PC-3 (cell line): ENCODE data around the gene STX8. TPM values are rescaled to one million over a fixed set of nuclear protein-coding genes. Genes with fewer than 3 reads are reported as not detected.

Source experiments
- ATAC-seq: fragments of 200-7000 bp; cut with Tn5 transposase; 2 replicates; pipeline ENCODE4 v1.9.1; 2020; ENCODE audit warnings: mild to moderate bottlenecking, moderate library complexity
- BruUV-seq: library from RNA; stranded (reverse); fragments of 400-500 nt; replicated peaks from 2 replicates; lab custom pipeline; 2021; lab: Mats Ljungman, UMichigan
- CTCF ChIA-PET: fragments of 300-600 bp; sonication (Branson Sonifier 250); formaldehyde crosslinking; loops from one replicate; lab custom pipeline; 2022; ENCODE audit warnings: antibody characterized with exemption; lab: Charles Lee
- POLR2A ChIA-PET: fragments of 300-600 bp; sonication (Branson Sonifier 250); formaldehyde crosslinking; loops from one replicate; lab custom pipeline; 2022; ENCODE audit warnings: antibody characterized with exemption; ENCODE audit not compliant: unreplicated experiment; lab: Charles Lee
- DNase-seq: peaks from one replicate; pipeline ENCODE4 v3.0.0-alpha.2; 2015
- H2AFZ ChIP-seq: fragments of 300-600 bp; sonication (generic); 2 replicates; pipeline ENCODE4 v1.6.0; 2016; ENCODE audit warnings: antibody characterized with exemption, low read length
- H3F3A ChIP-seq: fragments of 300-600 bp; sonication (generic); one replicate; pipeline ENCODE4 v1.6.0; 2017; ENCODE audit warnings: antibody characterized with exemption, low read length, control low read depth, mild to moderate bottlenecking; ENCODE audit not compliant: unreplicated experiment
- H3K27ac ChIP-seq: fragments of 300-600 bp; sonication (generic); 2 replicates; pipeline ENCODE4 v1.5.1; 2016; ENCODE audit warnings: mild to moderate bottlenecking, low read length
- H3K27me3 ChIP-seq: fragments of 300-600 bp; sonication (generic); 2 replicates; pipeline ENCODE4 v1.6.1; 2016; ENCODE audit warnings: low read length, mixed read lengths
- H3K36me3 ChIP-seq: fragments of 300-600 bp; sonication (generic); 2 replicates; pipeline ENCODE4 v1.6.1; 2016; ENCODE audit warnings: low read depth, mixed run types, low read length, mixed read lengths
- H3K4me1 ChIP-seq: fragments of 300-600 bp; sonication (generic); 2 replicates; pipeline ENCODE4 v1.5.1; 2016; ENCODE audit warnings: low read length; ENCODE audit not compliant: insufficient read depth
- H3K4me2 ChIP-seq: fragments of 300-600 bp; sonication (generic); 2 replicates; pipeline ENCODE4 v1.6.0; 2016; ENCODE audit warnings: low read length
- H3K4me3 ChIP-seq: fragments of 300-600 bp; sonication (generic); 2 replicates; pipeline ENCODE4 v1.5.1; 2016; ENCODE audit warnings: mild to moderate bottlenecking, low read length, mixed read lengths
- H3K79me2 ChIP-seq: fragments of 300-600 bp; sonication (generic); 2 replicates; pipeline ENCODE4 v1.6.1; 2017; ENCODE audit warnings: low read length, mixed read lengths
- H3K9ac ChIP-seq: fragments of 300-600 bp; sonication (generic); 2 replicates; pipeline ENCODE4 v1.6.0; 2016; ENCODE audit warnings: mild to moderate bottlenecking, low read length
- H3K9me2 ChIP-seq: fragments of 300-600 bp; sonication (generic); replicated peaks from 2 replicates; pipeline ENCODE4 v1.6.1; 2016; ENCODE audit warnings: mixed run types, low read length, mixed read lengths
- H3K9me3 ChIP-seq: fragments of 300-600 bp; sonication (generic); 2 replicates; pipeline ENCODE4 v1.6.1; 2016; ENCODE audit warnings: low read length, mixed read lengths
- H4K20me1 ChIP-seq: fragments of 300-600 bp; sonication (generic); 2 replicates; pipeline ENCODE4 v1.6.1; 2016; ENCODE audit warnings: low read length, mixed read lengths
- CTCF ChIP-seq: fragments of 300-600 bp; sonication (generic); conservative IDR thresholded peaks from 2 replicates; pipeline ENCODE4 v1.5.1; 2017; ENCODE audit warnings: antibody characterized with exemption, low read depth, mild to moderate bottlenecking, low read length
- EZH2 ChIP-seq: fragments of 300-600 bp; sonication (generic); IDR thresholded peaks from one replicate; pipeline ENCODE4 v1.6.1; 2017; ENCODE audit warnings: antibody characterized with exemption, mild to moderate bottlenecking, low read length; ENCODE audit not compliant: unreplicated experiment
- EZH2phosphoT487 ChIP-seq: fragments of 300-600 bp; sonication (generic); IDR thresholded peaks from 2 replicates; pipeline ENCODE4 v1.6.1; 2018; ENCODE audit warnings: mild to moderate bottlenecking, antibody characterized with exemption, low read length, borderline replicate concordance
- intact Hi-C: fragments of 100-400 bp; cut with micrococcal nuclease; formaldehyde crosslinking; loops from 2 replicates; pipeline ENCODE4 v1.9.0; 2023
- total RNA-seq: library from RNA; depleted of rRNA; stranded (reverse); fragments of >200 nt; gene quantifications from 2 replicates; pipeline ENCODE4 v1.2.3, GENCODE V29; 2014

Gene STX8
- total RNA-seq, 1 experiment from 2014 or later: 57.4 TPM

DNA sequence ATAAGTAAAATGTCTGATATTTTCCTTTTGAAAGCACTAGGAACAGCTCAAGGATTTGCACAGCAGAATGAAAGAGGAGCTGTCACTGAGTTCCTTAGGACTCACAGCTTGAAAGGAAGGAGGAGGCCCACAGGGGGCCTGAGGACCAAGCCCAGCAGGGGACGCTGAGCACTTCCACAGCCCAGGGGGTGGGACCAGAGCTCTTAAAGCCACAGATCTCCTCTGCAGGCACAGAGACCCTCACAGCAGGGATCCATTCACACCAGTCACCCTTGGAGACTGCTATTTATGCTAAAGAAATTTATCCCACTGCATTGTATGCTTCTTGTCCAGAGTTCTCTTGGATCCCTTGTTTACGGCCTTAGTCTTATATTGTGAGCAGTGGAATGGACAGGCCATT is 253.3 kb downstream of the STX8 start:
- H2AFZ ChIP-seq: no peak overlapping the region
- H3K4me3 ChIP-seq: no peak overlapping the region
- no peaks in the 10 kb centered on the region for H3K36me3 ChIP-seq
- H3K4me1 ChIP-seq: no peaks in the 10 kb centered on the region
- no TSS peak for BruUV-seq
- H3K27me3 ChIP-seq: no peaks in the 10 kb centered on the region
- intact Hi-C loops: no loop called here
- TF ChIP-seq EZH2phosphoT487 (no peak), CTCF (no peak), EZH2 (no peak)
- POLR2A ChIA-PET: no interaction called here
- no peak overlapping the region for H3K27ac ChIP-seq
- no peaks in the 10 kb centered on the region for H3K79me2 ChIP-seq
- H3F3A ChIP-seq: no peaks in the 10 kb centered on the region
- H3K4me2 ChIP-seq: no peak overlapping the region
- no peaks in the 10 kb centered on the region for H3K9me3 ChIP-seq
- DNase-seq (no peak), ATAC-seq (no peak)
- no peak overlapping the region for H3K9ac ChIP-seq
- CTCF ChIA-PET: no interaction called here
- no peaks in the 10 kb centered on the region for H3K9me2 ChIP-seq
- no peaks in the 10 kb centered on the region for H4K20me1 ChIP-seq

- H4K20me1 ChIP-seq: no peaks in the 10 kb centered on the region
- no peak overlapping the region for H3K4me3 ChIP-seq
- no peaks in the 10 kb centered on the region for H3K79me2 ChIP-seq
- no peaks in the 10 kb centered on the region for H3K4me1 ChIP-seq
- intact Hi-C loops: no loop called here
- TF ChIP-seq EZH2: no peak
- no peak for TF ChIP-seq EZH2phosphoT487
- no peak for TF ChIP-seq CTCF
- BruUV-seq: no TSS peak
- H3K9ac ChIP-seq: no peak overlapping the region
- no peak overlapping the region for H3K27ac ChIP-seq
- no peak overlapping the region for H3K4me2 ChIP-seq
- H3K9me3 ChIP-seq: no peaks in the 10 kb centered on the region
- ATAC-seq (no peak), DNase-seq (no peak)
- no peaks in the 10 kb centered on the region for H3K36me3 ChIP-seq
- no peaks in the 10 kb centered on the region for H3K9me2 ChIP-seq
- CTCF ChIA-PET: no interaction called here
- no peaks in the 10 kb centered on the region for H3K27me3 ChIP-seq
- no peak overlapping the region for H2AFZ ChIP-seq
- H3F3A ChIP-seq: no peaks in the 10 kb centered on the region
- POLR2A ChIA-PET: no interaction called here
These were observed 253.7 kb downstream of the STX8 start for GRCh38 chr17:9321890-9322289.

DNA sequence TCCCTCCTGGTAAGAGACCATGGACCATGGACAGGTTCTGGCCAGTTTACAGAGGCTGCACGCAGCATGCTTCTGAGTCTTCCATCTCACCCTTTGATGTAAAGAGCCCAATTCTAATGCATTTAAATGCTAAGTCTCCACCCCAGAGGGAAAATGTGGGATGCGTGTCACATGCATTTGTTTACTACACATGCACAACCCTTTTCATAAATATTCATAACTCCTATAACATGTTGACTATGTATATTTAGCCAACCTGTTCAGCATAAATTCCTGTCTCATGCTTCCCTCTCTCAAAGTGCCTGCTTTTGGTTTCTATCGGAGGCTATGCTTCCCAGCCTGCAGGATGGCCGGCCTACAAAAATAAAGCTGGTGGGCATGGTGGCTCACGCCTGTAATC is 260.3 kb downstream of the STX8 start:
- no peaks in the 10 kb centered on the region for H3K36me3 ChIP-seq
- H3K4me2 ChIP-seq: no peak overlapping the region
- TF ChIP-seq CTCF (no peak), EZH2 (no peak), EZH2phosphoT487 (no peak)
- no peak for DNase-seq
- no peaks in the 10 kb centered on the region for H4K20me1 ChIP-seq
- no peaks in the 10 kb centered on the region for H3F3A ChIP-seq
- POLR2A ChIA-PET: no interaction called here
- CTCF ChIA-PET: no interaction called here
- no peak overlapping the region for H3K9ac ChIP-seq
- H2AFZ ChIP-seq: no peak overlapping the region
- intact Hi-C loops: no loop called here
- H3K9me3 ChIP-seq: no peaks in the 10 kb centered on the region
- H3K79me2 ChIP-seq: no peaks in the 10 kb centered on the region
- no peak for ATAC-seq
- no peak overlapping the region for H3K27ac ChIP-seq
- no peaks in the 10 kb centered on the region for H3K9me2 ChIP-seq
- no peaks in the 10 kb centered on the region for H3K4me1 ChIP-seq
- no TSS peak for BruUV-seq
- H3K4me3 ChIP-seq: no peak overlapping the region
- no peaks in the 10 kb centered on the region for H3K27me3 ChIP-seq
